Right cardiac atrium (tissue), 5 donors: Measurements from ENCODE around the gene VARS2. TPM values are rescaled to one million over a fixed set of nuclear protein-coding genes. Genes with fewer than 3 reads are reported as not detected.
"Not testable (repeated sequence)": the region's sequence is repeated elsewhere in the genome, so short reads cannot be mapped to it uniquely, and the experiment has no call there.

ENCODE experiments used
- ATAC-seq, 2 donors: fragments of 200-7000 bp; cut with Tn5 transposase; one replicate each; pipeline versions ENCODE4 v1.8.0 to v1.9.1; 2020; ENCODE audit warnings: moderate library complexity in 2 of 2, mild to moderate bottlenecking in 1 of 2
- DNase-seq, 3 donors: peaks; one replicate each; pipeline ENCODE4 v3.0.0-alpha.2; 2020
- H3K27ac ChIP-seq: one replicate; pipeline ENCODE4 v1.5.1; 2013; ENCODE audit warnings: mild to moderate bottlenecking, low read length, control low read depth, moderate library complexity
- H3K27me3 ChIP-seq: one replicate; pipeline ENCODE4 v1.6.1; 2013; ENCODE audit not compliant: control insufficient read depth, insufficient read depth
- H3K4me1 ChIP-seq: one replicate; pipeline ENCODE4 v1.6.1; 2013; ENCODE audit warnings: low read length; ENCODE audit not compliant: control insufficient read depth, insufficient read depth
- H3K4me3 ChIP-seq: one replicate; pipeline ENCODE4 v1.5.1; 2013; ENCODE audit warnings: low read length, control low read depth
- H3K9me3 ChIP-seq: one replicate; pipeline ENCODE4 v1.6.1; 2013; ENCODE audit warnings: low read length; ENCODE audit not compliant: control insufficient read depth
- WGBS: extraction: QIAGEN DNeasy Blood & Tissue Kit; methylation state at CpG from one replicate; pipeline ENCODE4 v1.1.7; 2013; 5-methylcytosine and 5-hydroxymethylcytosine counted together
- intact Hi-C, 4 donors: fragments of 100-400 bp; cut with DNase I; formaldehyde crosslinking; loops; one replicate each; pipeline versions ENCODE4 v1.11.0 to v1.14.0; 2022 to 2023
- microRNA-seq, 2 donors: library from miRNA; unstranded; fragments of <30 nt; microRNA quantifications; one replicate each; pipeline ENCODE4 v1.2.0, GENCODE V29; 2020 to 2021
- polyA plus RNA-seq: library from polyadenylated mRNA; stranded (reverse); fragments of 200-250 nt; gene quantifications from one replicate; pipeline ENCODE4 v1.2.3, GENCODE V29; 2013
- total RNA-seq, 4 donors: library from RNA; stranded (reverse); fragmentation: NEBNext Ultra II Directional; extraction: Animal tissue kit (Norgen Biotek cat#: 25700); gene quantifications; one replicate each; pipeline ENCODE4 v1.2.1, GENCODE V29; 2021
- donor health status: healthy with polysubstance abuse.
- donor health status: DM: no; HTN: yes; CAD: no.
- donor health status: DM: no; HTN: no; CAD: no.
- donor health status: DM: no; HTN: yes; CAD: no; lungs with severe emphysema.
- donor health status: DM: yes; HTN: yes; CAD: no.

VARS2 gene
- total and polyA plus RNA-seq, 5 donors, result 14.2 to 20.8 (median 15.1) TPM

DNA sequence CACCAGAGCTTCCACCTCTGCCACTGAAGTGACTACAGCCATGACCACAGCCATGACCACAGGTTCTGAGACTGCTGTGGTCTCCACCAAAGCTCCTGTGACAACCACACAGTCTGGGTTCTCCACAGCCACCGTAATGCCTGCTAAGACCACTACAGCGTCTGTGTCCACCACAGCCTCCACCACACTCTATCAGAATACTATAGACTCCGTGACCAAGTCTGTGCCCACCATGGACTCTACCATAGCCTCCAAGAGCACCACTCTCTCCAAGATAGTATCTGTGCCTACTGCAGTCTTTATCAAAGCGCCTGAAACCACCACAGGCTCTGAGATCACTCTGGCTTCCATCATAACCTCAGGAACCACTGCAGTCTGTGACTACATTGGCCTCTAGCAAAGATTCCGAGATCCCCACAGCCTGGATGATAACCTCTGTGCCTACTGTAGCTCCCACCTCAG is 51.1 kb downstream of the VARS2 start:
- H3K27me3 ChIP-seq, result no peaks in the 10 kb centered on the region
- H3K4me1 ChIP-seq, result no peaks in the 10 kb centered on the region
- no peak for DNase-seq
- H3K4me3 ChIP-seq, result no peak overlapping the region
- intact Hi-C loops, result no loop called here
- no peak overlapping the region for H3K27ac ChIP-seq
- WGBS, result 86% methylated on average over 5 of the region's 5 CpGs
- ATAC-seq, result no peak
- no peaks in the 10 kb centered on the region for H3K9me3 ChIP-seq

DNA sequence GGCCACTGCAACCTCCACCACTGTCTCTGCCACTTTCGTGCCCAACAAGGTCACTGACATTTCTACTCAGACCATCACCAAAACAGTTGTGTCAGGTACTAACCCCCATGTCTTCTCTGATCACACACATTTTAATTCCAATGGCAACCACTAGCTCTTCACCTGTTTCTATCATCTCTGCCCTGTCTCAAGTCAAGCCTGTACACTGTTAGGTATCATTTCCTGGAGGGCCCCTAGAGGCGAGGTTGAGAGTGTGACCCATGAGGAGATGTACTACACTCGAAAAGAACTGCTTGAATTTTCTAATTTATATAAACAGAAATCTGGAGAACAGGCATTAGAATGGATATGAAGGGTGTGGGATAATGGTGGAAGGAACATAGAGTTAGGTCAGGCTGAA is 52.1 kb downstream of the VARS2 start:
- ATAC-seq, result no peak
- DNase-seq, result no peak
- H3K27ac ChIP-seq, result no peak overlapping the region
- H3K4me3 ChIP-seq, result no peak overlapping the region
- H3K4me1 ChIP-seq, result no peaks in the 10 kb centered on the region
- WGBS, result 72% methylated on average over 3 of the region's 3 CpGs
- intact Hi-C loops, result no loop called here
- H3K9me3 ChIP-seq, result no peaks in the 10 kb centered on the region
- no peaks in the 10 kb centered on the region for H3K27me3 ChIP-seq

DNA sequence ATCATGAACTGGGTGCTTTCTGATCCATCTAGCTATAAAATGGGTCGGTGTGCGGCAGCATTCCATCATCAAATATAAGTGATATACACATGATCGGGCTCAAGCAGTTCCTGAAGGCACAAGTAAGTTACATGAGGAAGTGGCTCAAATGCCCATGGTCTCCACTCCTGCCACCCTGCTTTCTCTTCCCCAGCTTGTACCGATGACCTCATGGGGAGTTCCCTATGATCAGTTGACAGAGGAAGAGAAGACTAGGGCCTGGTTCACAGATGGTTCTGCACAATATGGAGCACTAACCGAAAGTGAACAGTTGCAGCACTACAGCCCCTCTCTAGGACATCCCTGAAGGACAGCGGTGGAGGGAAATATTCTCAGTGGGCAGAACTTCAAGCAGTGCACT is 55.1 kb downstream of the VARS2 start:
- H3K27me3 ChIP-seq, H3K4me1 ChIP-seq, H3K4me3 ChIP-seq, DNase-seq, ATAC-seq, H3K9me3 ChIP-seq, intact Hi-C loops: not testable (repeated sequence)
- peak overlapping the region; percentile 59 for H3K27ac ChIP-seq
- 93% methylated on average over 6 of the region's 6 CpGs for WGBS

DNA sequence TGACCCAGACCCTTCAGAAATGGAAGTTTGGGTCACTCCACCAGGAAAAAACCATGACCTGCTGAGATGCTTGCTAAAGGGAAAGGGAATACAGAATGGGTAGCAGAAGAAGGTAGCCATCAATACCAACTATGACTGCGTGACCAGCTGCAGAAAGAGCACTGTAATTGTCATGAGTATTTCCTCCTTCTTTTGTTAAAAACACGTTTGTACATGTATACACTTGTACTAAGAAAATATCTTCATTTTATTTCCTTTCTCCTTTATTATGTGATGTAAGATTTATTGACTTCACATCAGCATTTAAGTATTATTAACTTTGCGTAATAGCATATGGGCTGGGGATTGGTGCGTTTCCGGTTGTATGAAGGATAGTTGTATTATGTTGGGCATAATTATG is 56.9 kb downstream of the VARS2 start:
- no peaks in the 10 kb centered on the region for H3K27me3 ChIP-seq

DNA sequence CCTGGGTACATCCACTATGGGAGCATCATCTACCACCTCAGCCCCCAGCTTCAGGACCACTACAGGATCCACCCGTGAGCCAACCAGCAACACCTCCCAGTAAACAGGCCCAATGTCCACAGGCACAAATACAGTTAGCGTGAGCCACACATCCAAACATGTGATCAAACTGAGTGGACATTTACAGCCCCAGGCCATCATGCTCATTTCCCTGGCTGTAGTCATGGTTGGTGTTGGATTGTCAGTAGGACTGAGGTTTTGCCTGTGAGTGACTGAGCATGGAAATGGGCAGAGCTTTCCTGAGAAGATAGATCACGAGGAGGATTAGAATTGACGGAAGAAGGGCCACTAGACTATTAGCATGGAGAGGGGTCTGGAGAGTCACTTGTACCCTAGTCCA is 58.8 kb downstream of the VARS2 start:
- WGBS, result 91% methylated on average over 4 of the region's 4 CpGs
- ATAC-seq, result no peak

More for the DNA sequence above, 56.9 kb downstream of the VARS2 start:
- Histone ChIP-seq H3K4me1 (no peaks in the 10 kb centered on the region), H3K9me3 (no peaks in the 10 kb centered on the region), H3K27ac (no peak overlapping the region), H3K4me3 (no peak overlapping the region)
- DNase-seq (no peak), ATAC-seq (no peak)
- 90% methylated on average over 5 of the region's 5 CpGs for WGBS
- intact Hi-C loops, result no loop called here

DNA sequence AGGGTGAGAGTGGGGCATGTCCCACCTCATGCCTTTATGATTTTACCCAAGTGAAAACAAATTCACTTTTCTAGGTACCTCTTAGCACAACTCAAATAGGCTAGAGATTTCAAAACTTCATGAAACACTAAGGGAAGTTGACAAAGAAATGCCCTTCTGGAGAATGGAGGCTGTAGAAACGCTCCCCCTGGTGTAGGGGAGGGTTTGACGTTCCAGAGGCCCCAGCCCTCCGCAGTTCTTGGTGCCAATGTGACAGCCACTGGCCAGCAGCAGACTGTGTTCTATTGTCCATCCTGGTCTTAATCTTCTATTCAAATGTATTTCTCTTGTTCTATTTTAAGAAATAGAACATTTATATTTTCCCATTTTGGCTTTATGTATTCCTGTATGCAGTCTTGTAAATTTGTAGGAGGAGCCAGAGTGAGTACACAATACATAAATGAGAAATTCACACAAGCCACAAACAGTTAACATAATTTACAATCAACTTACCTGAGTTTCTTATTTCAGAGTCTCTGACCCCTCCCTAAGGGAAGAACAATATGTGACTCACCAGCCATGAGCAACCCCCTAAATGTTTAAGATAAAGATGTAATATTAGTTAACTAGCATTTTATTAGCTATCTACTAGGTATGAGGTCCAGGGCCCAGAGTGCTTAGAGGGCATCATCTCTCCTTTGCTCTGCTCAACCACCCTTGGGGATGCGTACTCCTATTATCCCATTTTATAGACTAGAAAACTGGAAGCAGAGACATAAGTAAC is 60.6 kb downstream of the VARS2 start:
- Histone ChIP-seq H3K4me1 (no peaks in the 10 kb centered on the region), H3K27me3 (no peaks in the 10 kb centered on the region), H3K9me3 (no peaks in the 10 kb centered on the region), H3K4me3 (no peak overlapping the region), H3K27ac (no peak overlapping the region)
- no peak for DNase-seq
- 77% methylated on average over 4 of the region's 4 CpGs for WGBS
- no peak for ATAC-seq
- intact Hi-C loops, result no loop called here

More for the DNA sequence above, 58.8 kb downstream of the VARS2 start:
- H3K4me3 ChIP-seq, result no peak overlapping the region
- DNase-seq, result no peak
- no peaks in the 10 kb centered on the region for H3K27me3 ChIP-seq
- no peaks in the 10 kb centered on the region for H3K9me3 ChIP-seq
- intact Hi-C loops, result no loop called here
- H3K4me1 ChIP-seq, result no peaks in the 10 kb centered on the region
- no peak overlapping the region for H3K27ac ChIP-seq

Small RNAs within 50 kb of the gene (microRNA-seq; reads per million reads assigned to microRNA genes)
- 0.54 to 2.1 reads per million in 2 donors for gene MIR4640

Other genes starting within 250 kb of the VARS2 start
- 10 to 100 TPM; 18.2 to 23.4 (median 20.4) TPM for gene DHX16, start 241.2 kb upstream of the VARS2 start, total RNA-seq
- 17.0 TPM for gene DHX16, start 241.2 kb upstream of the VARS2 start, polyA plus RNA-seq
- 10 to 100 TPM; 21.8 to 33.9 (median 23.5) TPM for gene PPP1R18, start 227.6 kb upstream of the VARS2 start, total RNA-seq
- 23.1 TPM for gene PPP1R18, start 227.6 kb upstream of the VARS2 start, polyA plus RNA-seq
- gene NRM, start 223.3 kb upstream of the VARS2 start, total RNA-seq, result 1 to 10 TPM; 2.5 to 5.8 (median 5.0) TPM
- gene NRM, start 223.3 kb upstream of the VARS2 start, polyA plus RNA-seq, result 5.3 TPM
- gene MDC1, start 197.0 kb upstream of the VARS2 start, total RNA-seq, result 10 to 100 TPM; 20.7 to 26.6 (median 24.2) TPM
- 11.1 TPM for gene MDC1, start 197.0 kb upstream of the VARS2 start, polyA plus RNA-seq
- 100 to 1,000 TPM; 130 to 250 (median 200) TPM for gene TUBB, start 193.9 kb upstream of the VARS2 start, total RNA-seq
- 170 TPM for gene TUBB, start 193.9 kb upstream of the VARS2 start, polyA plus RNA-seq
- gene FLOT1, start 171.6 kb upstream of the VARS2 start, total RNA-seq, result 100 to 1,000 TPM; 180 to 208 (median 199) TPM
- gene FLOT1, start 171.6 kb upstream of the VARS2 start, polyA plus RNA-seq, result 264 TPM
- 10 to 100 TPM; 22.4 to 60.2 (median 34.1) TPM for gene IER3, start 169.7 kb upstream of the VARS2 start, total RNA-seq
- 63.6 TPM for gene IER3, start 169.7 kb upstream of the VARS2 start, polyA plus RNA-seq
- gene DDR1, start 29.7 kb upstream of the VARS2 start, total RNA-seq, result 100 to 1,000 TPM in 2 of 4 donors, 10 to 100 TPM in 2; 96.2 to 120 (median 100) TPM
- gene DDR1, start 29.7 kb upstream of the VARS2 start, polyA plus RNA-seq, result 46.9 TPM
- 10 to 100 TPM; 13.6 to 29.7 (median 18.2) TPM for gene GTF2H4, start 6.0 kb upstream of the VARS2 start, total RNA-seq
- 10.6 TPM for gene GTF2H4, start 6.0 kb upstream of the VARS2 start, polyA plus RNA-seq
- under 1 TPM in 1 of 4 donors, not detected in 3; 0.45 TPM for gene SFTA2, start 17.9 kb downstream of the VARS2 start, total RNA-seq
- not detected for gene SFTA2, start 17.9 kb downstream of the VARS2 start, polyA plus RNA-seq
- not detected for gene MUCL3, start 26.7 kb downstream of the VARS2 start, total RNA-seq
- not detected for gene MUCL3, start 26.7 kb downstream of the VARS2 start, polyA plus RNA-seq
- not detected for gene MUC21, start 69.5 kb downstream of the VARS2 start, total RNA-seq
- gene MUC21, start 69.5 kb downstream of the VARS2 start, polyA plus RNA-seq, result 0.07 TPM
- gene MUC22, start 96.2 kb downstream of the VARS2 start, total RNA-seq, result under 1 TPM in 3 of 4 donors, not detected in 1; 0.06 to 0.14 (median 0.06) TPM
- gene MUC22, start 96.2 kb downstream of the VARS2 start, polyA plus RNA-seq, result 0.14 TPM
- not detected for gene C6orf15, start 198.3 kb downstream of the VARS2 start, total RNA-seq
- not detected for gene C6orf15, start 198.3 kb downstream of the VARS2 start, polyA plus RNA-seq
- 1 to 10 TPM; 1.4 to 4.5 (median 4.4) TPM for gene PSORS1C1, start 200.6 kb downstream of the VARS2 start, total RNA-seq
- gene PSORS1C1, start 200.6 kb downstream of the VARS2 start, polyA plus RNA-seq, result 6.5 TPM
- gene CDSN, start 206.2 kb downstream of the VARS2 start, total RNA-seq, result under 1 TPM in 2 of 4 donors, not detected in 2; 0.14 to 0.17 TPM
- gene CDSN, start 206.2 kb downstream of the VARS2 start, polyA plus RNA-seq, result 0.11 TPM
- gene PSORS1C2, start 224.8 kb downstream of the VARS2 start, total RNA-seq, result not detected
- gene PSORS1C2, start 224.8 kb downstream of the VARS2 start, polyA plus RNA-seq, result not detected
- gene CCHCR1, start 243.6 kb downstream of the VARS2 start, total RNA-seq, result 10 to 100 TPM; 10.8 to 16.7 (median 12.9) TPM
- 9.6 TPM for gene CCHCR1, start 243.6 kb downstream of the VARS2 start, polyA plus RNA-seq
- gene TCF19, start 244.4 kb downstream of the VARS2 start, total RNA-seq, result 1 to 10 TPM; 2.0 to 5.5 (median 3.7) TPM
- gene TCF19, start 244.4 kb downstream of the VARS2 start, polyA plus RNA-seq, result 2.0 TPM